ENCODE measurements around the gene WDR93. TPM values are rescaled to one million over a fixed set of nuclear protein-coding genes. Genes with fewer than 3 reads are reported as not detected.

WDR93 gene
- total RNA-seq, 2 experiments from 2014 or later = 0.19 TPM; not detected in 1

- H3K9me2 ChIP-seq (ENCODE audit: insufficient read depth, low read length) = no peaks in the 10 kb centered on the region
- H3K4me3 ChIP-seq (ENCODE audit: low read depth, low read length, poor library complexity, severe bottlenecking) = no peak overlapping the region
- POLR2A ChIA-PET = no interaction called here
- CTCF ChIA-PET (ENCODE audit: unreplicated experiment) = no interaction called here
- no peaks in the 10 kb centered on the region for H3K36me3 ChIP-seq (ENCODE audit: insufficient read depth, low read length)
- no peaks in the 10 kb centered on the region for H3K9me3 ChIP-seq (ENCODE audit: low read length)
- TF ChIP-seq EZH2phosphoT487 (IDR thresholded peaks at IDR 0.05; ENCODE audit: borderline replicate concordance, low read depth, low read length) (no peak), CTCF (conservative IDR thresholded peaks at IDR 0.05; ENCODE audit: low read length) (no peak)
- no peak overlapping the region for H3K4me2 ChIP-seq (ENCODE audit: low read length)
- H3K27ac ChIP-seq (ENCODE audit: low read depth, low read length, poor library complexity, severe bottlenecking) = no peak overlapping the region
- intact Hi-C loops (cut with micrococcal nuclease; ENCODE audit: unreplicated experiment) = no loop called here
- no peaks in the 10 kb centered on the region for H3K4me1 ChIP-seq (ENCODE audit: insufficient read depth, low read length, poor library complexity, severe bottlenecking)
- H2AFZ ChIP-seq (ENCODE audit: low read length) = no peak overlapping the region
- no peaks in the 10 kb centered on the region for H3K79me2 ChIP-seq (ENCODE audit: insufficient read depth, low read depth, low read length)
- no peak for DNase-seq (ENCODE audit: low spot score)
- BruUV-seq (replicated peaks) = no TSS peak
- no peaks in the 10 kb centered on the region for H4K20me1 ChIP-seq (ENCODE audit: insufficient read depth, low read length)
Measured at GRCh38 chr15:89642106-89642505, 48.5 kb upstream of the WDR93 start.

- no peak overlapping the region for H3K4me2 ChIP-seq (ENCODE audit: low read length)
- ChIA-PET POLR2A (no interaction called here), CTCF (ENCODE audit: unreplicated experiment) (no interaction called here)
- DNase-seq (ENCODE audit: low spot score) = no peak
- TF ChIP-seq CTCF (conservative IDR thresholded peaks at IDR 0.05; ENCODE audit: low read length) = no peak
- TF ChIP-seq EZH2phosphoT487 (IDR thresholded peaks at IDR 0.05; ENCODE audit: borderline replicate concordance, low read depth, low read length) = no peak
- H3K4me3 ChIP-seq (ENCODE audit: low read depth, low read length, poor library complexity, severe bottlenecking) = no peak overlapping the region
- no peaks in the 10 kb centered on the region for H4K20me1 ChIP-seq (ENCODE audit: insufficient read depth, low read length)
- no peak overlapping the region for H3K27ac ChIP-seq (ENCODE audit: low read depth, low read length, poor library complexity, severe bottlenecking)
- BruUV-seq (replicated peaks) = no TSS peak
- H2AFZ ChIP-seq (ENCODE audit: low read length) = no peak overlapping the region
- no peaks in the 10 kb centered on the region for H3K4me1 ChIP-seq (ENCODE audit: insufficient read depth, low read length, poor library complexity, severe bottlenecking)
- no peaks in the 10 kb centered on the region for H3K9me2 ChIP-seq (ENCODE audit: insufficient read depth, low read length)
- H3K9me3 ChIP-seq (ENCODE audit: low read length) = no peaks in the 10 kb centered on the region
- intact Hi-C loops (cut with micrococcal nuclease; ENCODE audit: unreplicated experiment) = no loop called here
- H3K79me2 ChIP-seq (ENCODE audit: insufficient read depth, low read depth, low read length) = no peaks in the 10 kb centered on the region
- no peaks in the 10 kb centered on the region for H3K36me3 ChIP-seq (ENCODE audit: insufficient read depth, low read length)
Measured at GRCh38 chr15:89645680-89646079, 44.9 kb upstream of the WDR93 start.

- Histone ChIP-seq H2AFZ (ENCODE audit: low read length) (no peak overlapping the region), H3K4me1 (ENCODE audit: insufficient read depth, low read length, poor library complexity, severe bottlenecking) (no peaks in the 10 kb centered on the region), H3K36me3 (ENCODE audit: insufficient read depth, low read length) (no peaks in the 10 kb centered on the region), H3K9me3 (ENCODE audit: low read length) (no peaks in the 10 kb centered on the region), H3K4me3 (ENCODE audit: low read depth, low read length, poor library complexity, severe bottlenecking) (no peak overlapping the region), H3K79me2 (ENCODE audit: insufficient read depth, low read depth, low read length) (no peaks in the 10 kb centered on the region), H3K27ac (ENCODE audit: low read depth, low read length, poor library complexity, severe bottlenecking) (no peak overlapping the region), H3K9me2 (ENCODE audit: insufficient read depth, low read length) (no peaks in the 10 kb centered on the region), H4K20me1 (ENCODE audit: insufficient read depth, low read length) (no peaks in the 10 kb centered on the region), H3K4me2 (ENCODE audit: low read length) (no peak overlapping the region)
- no TSS peak for BruUV-seq (replicated peaks)
- intact Hi-C loops (cut with micrococcal nuclease; ENCODE audit: unreplicated experiment) = no loop called here
- ChIA-PET POLR2A (interaction anchor here (0.6 kb wide), 1 partner anchor 315 kb away, joined by 3 read pairs; no protein-coding TSS in a partner anchor), CTCF (ENCODE audit: unreplicated experiment) (no interaction called here)
- no peak for TF ChIP-seq EZH2phosphoT487 (IDR thresholded peaks at IDR 0.05; ENCODE audit: borderline replicate concordance, low read depth, low read length)
- TF ChIP-seq CTCF (conservative IDR thresholded peaks at IDR 0.05; ENCODE audit: low read length) = no peak
- no peak for DNase-seq (ENCODE audit: low spot score)
Measured at GRCh38 chr15:89646416-89647141, 44.0 kb upstream of the WDR93 start.

All from OCI-LY7 (cell line).